Ectodermal cell (in vitro differentiated cells): ENCODE data around the gene IRF2BPL.

Experiments used
- H3K27ac ChIP-seq: 2 replicates; pipeline ENCODE4 v1.7.0; 2013; ENCODE audit warnings: mild to moderate bottlenecking, low read depth, low read length; ENCODE audit not compliant: insufficient read depth, poor library complexity, severe bottlenecking
- H3K27me3 ChIP-seq: 2 replicates; pipeline ENCODE4 v1.7.0; 2013; ENCODE audit warnings: mild to moderate bottlenecking, low read length; ENCODE audit not compliant: insufficient read depth, control insufficient read depth, poor library complexity, severe bottlenecking
- H3K36me3 ChIP-seq: one replicate; pipeline ENCODE4 v1.7.0; 2013; ENCODE audit warnings: low read length; ENCODE audit not compliant: control insufficient read depth, insufficient read depth
- H3K4me1 ChIP-seq: one replicate; pipeline ENCODE4 v1.7.0; 2013; ENCODE audit warnings: low read length; ENCODE audit not compliant: control insufficient read depth, insufficient read depth
- H3K4me3 ChIP-seq: 2 replicates; pipeline ENCODE4 v1.7.0; 2013; ENCODE audit warnings: low read depth, low read length, control low read depth; ENCODE audit not compliant: insufficient read depth
- H3K9me3 ChIP-seq: 2 replicates; pipeline ENCODE4 v1.7.0; 2013; ENCODE audit warnings: mild to moderate bottlenecking, low read length, moderate library complexity; ENCODE audit not compliant: control insufficient read depth
- WGBS, 2 experiments: methylation state at CpG; one replicate each; pipeline ENCODE4 v1.1.7; 2013; ENCODE audit warnings: missing lambda C conversion rate in 2 of 2; 5-methylcytosine and 5-hydroxymethylcytosine counted together

Gene IRF2BPL

GRCh38 chr14:77000340-77001270, 27.9 kb downstream of the IRF2BPL start:
- H3K27ac ChIP-seq: no peak overlapping the region
- no peaks in the 10 kb centered on the region for H3K36me3 ChIP-seq
- H3K4me3 ChIP-seq: no peak overlapping the region
- no peaks in the 10 kb centered on the region for H3K27me3 ChIP-seq
- 78% methylated on average over 33 of the region's 33 CpGs for WGBS, 2 experiments
- H3K4me1 ChIP-seq: peaks cover 33% of the 10 kb centered on the region
- H3K9me3 ChIP-seq: no peaks in the 10 kb centered on the region

DNA sequence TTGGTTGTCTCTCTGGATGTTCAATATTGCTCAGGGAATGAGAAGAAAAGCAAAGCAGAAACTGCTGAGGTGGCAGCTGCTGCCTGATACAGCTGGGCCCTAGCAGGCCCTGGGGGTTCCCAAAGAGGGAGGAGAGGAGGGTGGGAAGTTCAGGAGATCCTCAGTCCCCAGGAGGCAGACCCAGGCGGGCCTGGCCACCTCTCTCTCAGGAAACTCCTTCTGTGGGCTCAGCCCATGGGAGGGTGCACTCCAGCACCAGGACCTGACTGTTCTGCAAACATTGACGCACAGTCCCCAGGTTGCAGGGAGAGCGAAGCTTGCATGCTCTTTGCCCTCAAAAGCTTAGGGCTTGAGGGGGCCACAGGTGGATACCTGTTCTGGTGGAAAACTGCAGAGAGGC, 29.6 kb downstream of the IRF2BPL start:
- Histone ChIP-seq H3K4me1 (peaks cover 29% of the 10 kb centered on the region), H3K27ac (no peak overlapping the region), H3K36me3 (no peaks in the 10 kb centered on the region), H3K27me3 (no peaks in the 10 kb centered on the region), H3K9me3 (no peaks in the 10 kb centered on the region), H3K4me3 (no peak overlapping the region)
- 92 to 95% methylated on average over 3 of the region's 3 CpGs for WGBS, 2 experiments

GRCh38 chr14:76997257-76997970, 31.1 kb downstream of the IRF2BPL start:
- Histone ChIP-seq H3K9me3 (no peaks in the 10 kb centered on the region), H3K36me3 (no peaks in the 10 kb centered on the region), H3K27ac (no peak overlapping the region), H3K4me1 (peaks cover 26% of the 10 kb centered on the region), H3K27me3 (no peaks in the 10 kb centered on the region), H3K4me3 (no peak overlapping the region)
- WGBS, 2 experiments: 77 to 78% methylated on average over 6 of the region's 6 CpGs

- H3K36me3 ChIP-seq: no peaks in the 10 kb centered on the region
- H3K9me3 ChIP-seq: no peaks in the 10 kb centered on the region
- H3K27ac ChIP-seq: no peak overlapping the region
- H3K27me3 ChIP-seq: no peaks in the 10 kb centered on the region
- H3K4me1 ChIP-seq: peaks cover 26% of the 10 kb centered on the region
- WGBS, 2 experiments: 88 to 93% methylated on average over 2 of the region's 2 CpGs
- no peak overlapping the region for H3K4me3 ChIP-seq
Measured at GRCh38 chr14:76996563-76997146, 31.9 kb downstream of the IRF2BPL start.

DNA sequence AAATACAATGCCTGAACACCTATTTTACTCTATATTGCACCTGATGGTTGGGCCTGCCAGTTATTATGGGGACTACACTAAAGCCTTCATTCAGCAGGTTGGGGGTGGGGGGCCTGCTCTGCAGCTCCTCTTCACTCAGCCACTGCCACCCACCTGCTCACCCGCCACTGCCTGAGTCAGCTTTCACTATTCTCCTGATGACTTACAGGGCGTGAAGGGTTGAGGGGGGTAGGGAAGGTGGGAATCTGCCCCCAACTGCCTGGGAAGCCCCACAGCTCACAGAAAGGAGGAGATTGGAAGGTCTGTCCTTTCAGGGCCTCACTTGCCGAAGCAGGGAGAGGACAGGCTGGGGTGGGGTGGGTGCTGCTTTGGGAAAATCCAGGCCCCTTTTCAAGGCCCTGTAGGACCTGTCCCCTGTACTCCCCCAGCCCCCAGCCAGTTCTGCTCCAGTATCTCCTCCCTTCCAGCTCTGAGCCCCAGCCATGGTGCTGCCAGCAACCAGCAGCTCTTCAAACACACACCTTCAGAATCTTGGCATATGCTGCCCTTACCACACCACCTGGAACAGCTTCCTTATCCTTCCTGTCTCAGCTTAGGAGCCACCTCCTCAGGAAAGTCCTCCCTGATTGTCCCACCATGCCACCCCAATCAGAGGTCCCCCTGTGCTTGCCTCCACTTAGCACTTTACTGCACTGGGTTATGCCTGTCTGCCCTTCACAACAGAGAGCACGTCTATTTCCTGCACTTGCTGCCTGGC, 33.1 kb downstream of the IRF2BPL start:
- no peak overlapping the region for H3K4me3 ChIP-seq
- H3K36me3 ChIP-seq: no peaks in the 10 kb centered on the region
- H3K9me3 ChIP-seq: no peaks in the 10 kb centered on the region
- 59 to 74% methylated on average over 4 of the region's 4 CpGs for WGBS, 2 experiments
- H3K27ac ChIP-seq: no peak overlapping the region
- peaks cover 22% of the 10 kb centered on the region for H3K4me1 ChIP-seq
- H3K27me3 ChIP-seq: no peaks in the 10 kb centered on the region

- Histone ChIP-seq H3K36me3 (no peaks in the 10 kb centered on the region), H3K4me1 (peaks cover 19% of the 10 kb centered on the region), H3K4me3 (no peak overlapping the region), H3K9me3 (no peaks in the 10 kb centered on the region), H3K27me3 (no peaks in the 10 kb centered on the region), H3K27ac (no peak overlapping the region)
- WGBS, 2 experiments: 86 to 87% methylated on average over 6 of the region's 6 CpGs
Measured at GRCh38 chr14:76993752-76994151, 34.8 kb downstream of the IRF2BPL start.

DNA sequence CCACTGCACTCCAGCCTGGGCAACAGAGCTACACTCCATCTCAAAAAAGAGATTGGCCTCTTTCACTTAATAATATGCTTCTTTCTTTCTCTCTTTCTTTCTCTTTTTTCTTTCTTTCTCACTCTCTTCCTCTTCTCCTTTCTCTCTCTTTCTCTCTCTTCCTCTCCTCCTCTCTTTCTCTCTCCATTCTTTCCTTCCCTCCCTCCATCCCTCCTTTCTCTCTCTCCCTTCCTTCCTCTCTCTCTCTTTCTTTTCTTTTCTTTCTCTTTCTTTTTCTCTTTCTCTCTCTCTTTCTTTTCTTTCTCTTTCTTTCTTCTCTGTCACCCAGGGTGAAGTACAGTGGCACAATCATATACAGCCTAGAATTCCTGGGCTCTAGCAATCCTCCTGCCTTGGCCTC, 38.4 kb downstream of the IRF2BPL start:
- H3K27me3 ChIP-seq: no peaks in the 10 kb centered on the region
- peaks cover 14% of the 10 kb centered on the region for H3K4me1 ChIP-seq
- H3K27ac ChIP-seq: no peak overlapping the region
- H3K4me3 ChIP-seq: no peak overlapping the region
- no peaks in the 10 kb centered on the region for H3K36me3 ChIP-seq
- no peaks in the 10 kb centered on the region for H3K9me3 ChIP-seq

- H3K27ac ChIP-seq: no peak overlapping the region
- WGBS, 2 experiments: 65 to 72% methylated on average over 3 to 4 of the region's 4 CpGs
Measured at GRCh38 chr14:76987956-76988520, 40.5 kb downstream of the IRF2BPL start.

GRCh38 chr14:76986231-76986565, 42.3 kb downstream of the IRF2BPL start:
- no peak overlapping the region for H3K4me3 ChIP-seq
- H3K27ac ChIP-seq: no peak overlapping the region
- no peaks in the 10 kb centered on the region for H3K36me3 ChIP-seq
- H3K27me3 ChIP-seq: no peaks in the 10 kb centered on the region
- H3K4me1 ChIP-seq: peaks cover 18% of the 10 kb centered on the region
- H3K9me3 ChIP-seq: no peaks in the 10 kb centered on the region
- 93 to 94% methylated on average over 4 of the region's 4 CpGs for WGBS, 2 experiments

More at GRCh38 chr14:76987956-76988520, 40.5 kb downstream of the IRF2BPL start:
- Histone ChIP-seq H3K36me3 (no peaks in the 10 kb centered on the region), H3K27me3 (no peaks in the 10 kb centered on the region), H3K9me3 (no peaks in the 10 kb centered on the region), H3K4me1 (peaks cover 18% of the 10 kb centered on the region), H3K4me3 (no peak overlapping the region)
